GM18951 (cell line): Measurements from ENCODE around the gene NOL12.
A peak's percentile ranks its signal among the peaks of the same experiment; 100 is the strongest.

Source experiments
- POLR2A ChIP-seq: IDR thresholded peaks from 4 replicates; pipeline ENCODE4 v1.6.1; 2011; ENCODE audit warnings: mild to moderate bottlenecking; ENCODE audit not compliant: insufficient read length, insufficient read depth; ENCODE audit errors: extremely low read depth
- in situ Hi-C: fragments of 300-500 bp; cut with MboI; formaldehyde crosslinking; loops from one replicate; pipeline ENCODE4 v1.12.0; 2022; ENCODE audit warnings: low sequenced_read_pairs, mixed read lengths, inconsistent platforms; ENCODE audit not compliant: unreplicated experiment

Gene NOL12

DNA sequence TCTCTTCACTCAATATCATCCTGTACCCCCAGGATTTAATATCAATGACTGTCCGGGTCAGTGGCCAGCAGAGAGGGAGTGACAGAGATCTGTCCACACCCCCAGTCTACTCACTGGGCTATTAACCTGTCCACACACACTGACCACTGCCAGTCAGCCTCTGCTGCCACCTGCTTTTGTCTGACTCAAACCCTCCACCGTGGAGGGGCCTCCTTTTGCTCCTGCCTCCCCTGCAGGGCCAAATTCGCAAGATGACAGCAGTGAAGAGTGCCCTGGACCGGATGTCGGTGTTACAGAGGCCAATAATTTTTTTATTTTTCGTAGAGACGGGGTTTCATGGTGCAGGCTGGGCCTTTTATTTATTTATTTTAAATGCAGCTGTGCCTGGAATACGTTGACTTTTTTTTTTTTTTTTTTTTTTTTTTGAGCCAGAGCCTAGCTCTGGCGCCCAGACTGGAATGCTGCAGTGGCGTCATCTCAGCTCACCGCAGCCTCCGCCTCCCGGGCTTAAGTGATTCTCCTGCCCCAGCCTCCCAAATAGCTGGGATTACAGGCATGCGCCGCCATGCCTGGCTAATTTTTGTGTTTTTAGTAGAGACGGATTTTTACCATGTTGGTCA, 22.5 kb upstream of the NOL12 start:
- no peak for TF ChIP-seq POLR2A
- in situ Hi-C loops: no loop called here

DNA sequence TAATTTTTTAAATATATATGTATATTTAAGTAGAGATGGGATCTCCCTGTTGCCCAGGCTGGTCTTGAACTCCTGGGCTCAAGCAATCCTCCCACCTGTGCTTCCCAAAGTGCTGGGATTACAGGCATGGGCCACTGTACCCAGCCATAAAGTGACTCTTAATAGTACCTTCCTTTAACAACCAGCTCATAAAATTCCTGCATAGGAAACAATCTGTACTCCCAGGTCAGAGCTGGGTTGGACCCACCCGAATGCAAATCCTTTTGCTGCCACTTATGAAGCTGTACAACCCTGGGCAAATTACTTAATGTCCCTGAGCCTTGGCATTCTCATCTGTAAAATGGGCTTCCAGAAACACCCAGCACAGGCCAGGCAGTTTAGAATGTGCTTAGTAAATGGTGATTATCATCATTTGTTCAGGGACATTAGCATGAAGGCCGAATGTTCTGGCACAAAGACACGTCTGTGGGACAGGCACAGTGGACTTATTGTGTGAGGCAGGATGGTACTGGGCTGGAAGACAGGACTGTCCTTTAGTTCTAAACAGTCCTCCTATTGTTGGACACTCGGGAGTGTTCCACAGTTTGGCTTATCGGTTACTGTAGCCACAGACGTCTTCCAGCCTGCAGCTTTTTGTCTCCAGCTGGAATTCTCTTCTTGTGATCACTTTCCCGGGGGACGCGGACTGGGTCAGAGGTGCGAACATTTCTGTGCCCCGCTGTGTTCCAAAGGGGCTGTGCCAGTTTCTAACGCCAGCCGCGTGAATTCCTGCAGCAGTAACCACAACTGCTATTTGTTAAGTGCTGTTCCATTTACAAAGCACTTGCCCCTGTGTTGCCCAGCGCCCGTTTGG, 21.7 kb upstream of the NOL12 start:
- no peak for TF ChIP-seq POLR2A
- in situ Hi-C loops: no loop called here

GRCh38 chr22:37665487-37665886, 20.7 kb upstream of the NOL12 start:
- TF ChIP-seq POLR2A: no peak
- in situ Hi-C loops: no loop called here

DNA sequence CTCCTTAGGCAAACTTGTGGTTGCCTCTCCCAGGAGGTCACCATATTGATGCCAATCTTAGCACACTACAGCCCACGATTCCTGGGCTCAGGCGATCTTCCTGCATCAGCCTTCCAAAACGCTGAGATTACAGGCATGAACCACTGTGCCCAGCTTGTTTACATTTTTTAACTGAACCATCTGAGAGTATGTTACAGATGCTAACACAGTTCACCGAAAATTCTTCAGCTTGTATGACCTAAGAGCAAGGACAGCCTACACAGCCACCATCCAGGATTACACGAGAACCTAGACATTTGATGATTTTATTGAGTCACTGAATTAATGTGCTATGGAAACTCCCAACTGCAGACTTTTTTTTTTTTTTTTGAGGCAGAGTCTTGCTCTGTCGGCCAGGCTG, 16.6 kb upstream of the NOL12 start:
- in situ Hi-C loops: no loop called here
- TF ChIP-seq POLR2A: no peak

GRCh38 chr22:37672206-37672919, 13.8 kb upstream of the NOL12 start:
- no peak for TF ChIP-seq POLR2A
- in situ Hi-C loops: no loop called here

DNA sequence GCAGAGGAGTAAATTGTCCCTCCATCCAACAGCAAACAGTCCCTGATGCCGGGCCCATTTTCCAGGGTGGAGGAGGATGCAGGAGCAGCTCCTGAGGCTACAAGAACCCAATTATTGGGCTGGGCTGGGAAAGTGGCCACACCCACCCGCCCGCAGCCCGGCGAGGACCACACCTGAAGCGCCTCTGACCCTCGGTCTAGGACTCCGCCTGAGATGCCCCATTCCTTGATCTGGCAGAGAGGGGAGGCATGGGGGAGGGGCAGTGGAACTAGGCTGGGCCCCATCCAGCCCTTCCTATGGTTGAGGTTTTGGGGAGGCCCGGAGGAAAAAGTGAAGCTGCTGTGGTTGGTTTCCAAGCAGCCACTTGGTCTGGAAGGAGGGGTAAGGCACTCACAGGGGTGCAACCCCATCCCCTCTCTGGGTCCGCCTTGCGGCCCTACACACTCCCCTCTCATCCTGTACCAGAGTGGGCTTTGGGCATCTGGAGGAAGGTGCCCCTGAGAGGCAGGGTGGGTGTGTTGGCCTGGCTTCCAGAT, 13.2 kb upstream of the NOL12 start:
- TF ChIP-seq POLR2A: no peak
- in situ Hi-C loops: no loop called here

GRCh38 chr22:37674248-37674647, 11.9 kb upstream of the NOL12 start:
- in situ Hi-C loops: no loop called here
- no peak for TF ChIP-seq POLR2A

DNA sequence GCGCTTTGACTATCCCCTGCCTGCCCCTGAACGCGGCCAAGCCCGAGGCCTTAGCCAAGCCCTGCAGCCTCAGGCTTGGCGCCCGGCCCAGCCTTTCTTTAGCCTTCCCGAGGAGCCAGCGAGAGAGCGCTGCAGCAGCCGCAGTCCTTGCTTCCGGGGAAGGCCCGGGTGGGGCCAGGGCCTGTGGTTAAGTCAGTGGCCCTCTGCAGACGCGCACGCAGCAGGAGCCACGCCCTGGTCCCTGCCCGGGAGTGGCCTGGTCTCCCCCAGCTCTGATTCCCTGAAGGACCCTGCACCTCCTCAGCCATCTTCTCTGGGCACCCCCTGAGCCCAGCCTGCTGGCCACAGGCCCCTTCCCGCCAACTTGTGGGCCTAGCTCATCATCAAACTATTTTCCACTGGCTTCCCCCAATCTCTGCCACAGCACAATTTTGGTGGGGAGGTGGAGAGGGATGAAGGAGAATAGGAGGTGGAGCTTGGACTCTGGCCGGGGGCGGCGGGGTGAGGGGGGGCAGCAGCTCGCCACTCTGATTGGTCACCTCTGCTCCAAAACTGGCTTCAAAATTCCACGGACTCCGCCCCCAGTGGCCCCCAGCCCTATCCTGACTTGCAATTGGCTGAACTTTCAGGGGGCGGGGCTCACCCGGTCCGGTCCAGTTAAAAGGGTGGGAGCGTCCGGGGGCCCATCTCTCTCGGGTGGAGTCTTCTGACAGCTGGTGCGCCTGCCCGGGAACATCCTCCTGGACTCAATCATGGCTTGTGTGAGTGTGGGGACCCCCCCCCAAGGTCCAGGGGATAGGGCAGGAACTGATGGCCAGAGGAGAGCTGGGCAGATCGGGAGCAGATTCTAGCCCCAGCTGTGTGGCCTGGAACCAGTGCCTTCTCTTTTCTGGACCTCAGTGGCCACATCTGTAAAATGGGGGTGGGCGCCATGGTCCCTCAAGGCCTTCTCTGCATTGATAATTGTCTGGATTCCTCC, 10.9 kb upstream of the NOL12 start, which contains the start of gene LGALS1:
Gene LGALS1 (plus strand): TSS at position 686 of the 979 bp plus-strand sequence. CDS start 67 bp downstream, at position 753.
- in situ Hi-C loops: no loop called here
- peak; percentile 82 for TF ChIP-seq POLR2A

- TF ChIP-seq POLR2A: no peak
- in situ Hi-C loops: no loop called here
Observed at GRCh38 chr22:37675930-37676735, 10.0 kb upstream of the NOL12 start.

- in situ Hi-C loops: no loop called here
- peak; percentile 64 for TF ChIP-seq POLR2A
Observed at GRCh38 chr22:37676736-37677492, 9.2 kb upstream of the NOL12 start.

GRCh38 chr22:37677493-37677974, 8.6 kb upstream of the NOL12 start:
- no peak for TF ChIP-seq POLR2A
- in situ Hi-C loops: no loop called here
